RWPE1 (cell line): ENCODE data around the gene RAB40C.
A peak's percentile ranks its signal among the peaks of the same experiment; 100 is the strongest.

ENCODE experiments used
- CTCF ChIA-PET: fragments of 350-600 bp; sonication (Branson Sonifier 250); formaldehyde crosslinking; extraction: SDS; loops from one replicate; lab custom pipeline; 2021; lab: Yijun Ruan, JAX
- POLR2A ChIA-PET: fragments of 400-600 bp; formaldehyde crosslinking; extraction: SDS; loops from one replicate; lab custom pipeline; 2020; ENCODE audit warnings: antibody characterized with exemption; ENCODE audit not compliant: low non-redundant PET; lab: Yijun Ruan, JAX
- DNase-seq: peaks from one replicate; pipeline ENCODE4 v3.0.0; 2012; ENCODE audit warnings: low spot score
- H3K27ac ChIP-seq: fragments of 450-650 bp; 2 replicates; pipeline ENCODE4 v1.5.1; 2017
- CTCF ChIP-seq: fragments of 450-650 bp; conservative IDR thresholded peaks from 2 replicates; pipeline ENCODE4 v1.5.1; 2017; ENCODE audit warnings: low read depth, mild to moderate bottlenecking

The RAB40C gene

GRCh38 chr16:583815-584591 is 5.9 kb upstream of the RAB40C start:
- no peak for DNase-seq
- CTCF ChIA-PET: interaction anchor here (0.8 kb wide), 1 partner anchor 77 kb away, joined by 4 read pairs; no protein-coding TSS in a partner anchor
- H3K27ac ChIP-seq: 0 out of 2 replicates have a peak overlapping the region, but pooled peaks have one; percentile 47
- TF ChIP-seq CTCF: no peak
- POLR2A ChIA-PET: no interaction called here

GRCh38 chr16:585351-585750 is 4.5 kb upstream of the RAB40C start:
- no peak overlapping the region for H3K27ac ChIP-seq
- no peak for DNase-seq
- ChIA-PET POLR2A (no interaction called here), CTCF (no interaction called here)
- no peak for TF ChIP-seq CTCF

GRCh38 chr16:586047-586644 is 3.7 kb upstream of the RAB40C start:
- CTCF ChIA-PET: no interaction called here
- no peak for TF ChIP-seq CTCF
- H3K27ac ChIP-seq: peak overlapping the region; percentile 98
- no peak for DNase-seq
- POLR2A ChIA-PET: interaction anchor here (0.7 kb wide), 1 partner anchor 56 kb away, joined by 3 read pairs; no protein-coding TSS in a partner anchor

- peak overlapping the region; percentile 98 for H3K27ac ChIP-seq
- DNase-seq: no peak
- POLR2A ChIA-PET: interaction anchor here (0.7 kb wide), 1 partner anchor 56 kb away, joined by 3 read pairs; no protein-coding TSS in a partner anchor
- CTCF ChIA-PET: no interaction called here
- TF ChIP-seq CTCF: no peak
Measured at GRCh38 chr16:586645-587590, 2.9 kb upstream of the RAB40C start.

- TF ChIP-seq CTCF: no peak
- POLR2A ChIA-PET: no interaction called here
- CTCF ChIA-PET: no interaction called here
- peak overlapping the region; percentile 98 for H3K27ac ChIP-seq
- no peak for DNase-seq
Measured at GRCh38 chr16:588639-588888, 1.3 kb upstream of the RAB40C start.
